Stimulated activated CD8-positive, alpha-beta memory T cell treated with anti-CD3 and anti-CD28 coated beads, Interleukin-15, amount 100 ng/mL, for 4 hours (primary cell): ENCODE data around the gene HOXB4.

Source experiments
- DNase-seq, 2 donors: peaks; one replicate each; pipeline ENCODE4 v3.0.0-alpha.2; 2020; ENCODE audit warnings: low read depth in 2 of 2

Gene HOXB4

GRCh38 chr17:48615047-48615962, 37.2 kb upstream of the HOXB4 start, which contains the start of gene HOXB8:
Gene HOXB8 (minus strand): TSS chr17:48615292. CDS start chr17:48614704, 588 bp downstream.
- DNase-seq, result no peak

- no peak for DNase-seq
These were observed 35.9 kb upstream of the HOXB4 start for GRCh38 chr17:48613862-48614694.

- no peak for DNase-seq
These were observed 34.9 kb upstream of the HOXB4 start for GRCh38 chr17:48612854-48613691.

GRCh38 chr17:48612456-48612853, 34.3 kb upstream of the HOXB4 start:
- DNase-seq, result no peak

GRCh38 chr17:48611681-48612455, 33.7 kb upstream of the HOXB4 start:
- no peak for DNase-seq

- DNase-seq, result no peak
These were observed 33.1 kb upstream of the HOXB4 start for GRCh38 chr17:48611213-48611612.

- DNase-seq, result peak in 1 of 2 donors; percentile 39
These were observed 32.4 kb upstream of the HOXB4 start, which contains the start of gene HOXB7 for GRCh38 chr17:48610282-48611211. Gene HOXB7 (minus strand): TSS chr17:48611017. CDS start chr17:48610918, 99 bp downstream.

- no peak for DNase-seq
These were observed 31.7 kb upstream of the HOXB4 start for GRCh38 chr17:48609759-48610281.

- DNase-seq, result no peak
These were observed 30.9 kb upstream of the HOXB4 start for GRCh38 chr17:48609033-48609432.

GRCh38 chr17:48608494-48608834, 30.3 kb upstream of the HOXB4 start:
- DNase-seq, result no peak

- DNase-seq, result no peak
These were observed 28.9 kb upstream of the HOXB4 start for GRCh38 chr17:48606892-48607614.

- DNase-seq, result no peak
These were observed 28.1 kb upstream of the HOXB4 start for GRCh38 chr17:48605991-48606891.

GRCh38 chr17:48605409-48605919, 27.3 kb upstream of the HOXB4 start:
- DNase-seq, result no peak

- DNase-seq, result no peak
These were observed 26.7 kb upstream of the HOXB4 start, which contains the start of gene HOXB6 for GRCh38 chr17:48604770-48605329. Gene HOXB6 (minus strand): TSS chr17:48604986. CDS start chr17:48598150, 6,836 bp downstream.

- no peak for DNase-seq
These were observed 26.0 kb upstream of the HOXB4 start for GRCh38 chr17:48603959-48604769.
